H1 (cell line): ENCODE results near the gene APBB1. TPM values are rescaled to one million over a fixed set of nuclear protein-coding genes. Genes with fewer than 3 reads are reported as not detected.

ENCODE experiments used
- CTCF ChIA-PET: fragments of 300-600 bp; sonication (Branson Sonifier 250); formaldehyde crosslinking; loops from one replicate; lab custom pipeline; 2021; ENCODE audit not compliant: partially characterized antibody; lab: Charles Lee
- POLR2A ChIA-PET: fragments of 300-600 bp; sonication (Branson Sonifier 250); formaldehyde crosslinking; loops from one replicate; lab custom pipeline; 2021; ENCODE audit warnings: inconsistent platforms; ENCODE audit not compliant: partially characterized antibody; lab: Charles Lee
- DNase-seq, 2 experiments: peaks; one replicate each; pipeline versions ENCODE4 v3.0.0 to v3.0.0-alpha.2; 2010 to 2022; ENCODE audit warnings: low spot score in 2 of 2, low read depth in 1 of 2, mixed read lengths in 1 of 2
- FAIRE-seq: peaks from 2 replicates; lab custom pipeline; 2011; peaks lifted over from hg19 to GRCh38; lab: Jason Lieb, UNC
- H2AFZ ChIP-seq: 2 replicates; pipeline ENCODE4 v1.8.1; 2012; ENCODE audit warnings: low read length, inconsistent platforms
- H2AK5ac ChIP-seq: 2 replicates; pipeline ENCODE4 v1.6.1; 2013; ENCODE audit warnings: low read depth, low read length
- H2BK120ac ChIP-seq: replicated peaks from 2 replicates; pipeline ENCODE3; 2013; ENCODE audit warnings: low read depth, low read length, inconsistent platforms
- H2BK12ac ChIP-seq: 2 replicates; pipeline ENCODE4 v1.6.1; 2013; ENCODE audit warnings: low read depth, low read length
- H2BK15ac ChIP-seq: 2 replicates; pipeline ENCODE4 v1.6.1; 2013; ENCODE audit warnings: low read length
- H2BK20ac ChIP-seq: 2 replicates; pipeline ENCODE4 v1.6.1; 2013; ENCODE audit warnings: low read length
- H2BK5ac ChIP-seq: 2 replicates; pipeline ENCODE4 v1.6.1; 2013; ENCODE audit warnings: low read depth, low read length
- H3K14ac ChIP-seq: 2 replicates; pipeline ENCODE4 v1.6.1; 2013; ENCODE audit warnings: inconsistent platforms; ENCODE audit not compliant: insufficient read length
- H3K18ac ChIP-seq: 2 replicates; pipeline ENCODE4 v1.6.1; 2013; ENCODE audit warnings: low read length; ENCODE audit errors: extremely low read depth
- H3K23ac ChIP-seq: 2 replicates; pipeline ENCODE4 v1.6.1; 2013; ENCODE audit warnings: inconsistent platforms; ENCODE audit not compliant: insufficient read length
- H3K23me2 ChIP-seq: 2 replicates; pipeline ENCODE4 v1.6.1; 2013; ENCODE audit warnings: low read depth, low read length
- H3K27ac ChIP-seq: 2 replicates; pipeline ENCODE4 v1.6.1; 2011; ENCODE audit warnings: low read depth, low read length, inconsistent platforms
- H3K27me3 ChIP-seq, 4 experiments: replicated peaks in 1 of 4; 1 replicate in 1 of 4; 2 replicates in 3 of 4; pipeline versions ENCODE4 v1.6.1 to v1.8.1; 2011 to 2013; ENCODE audit warnings: low read length in 3 of 4, mild to moderate bottlenecking in 3 of 4, inconsistent platforms in 2 of 4, mixed read lengths in 2 of 4, moderate library complexity in 1 of 4; ENCODE audit not compliant: control insufficient read depth in 3 of 4, insufficient read depth in 3 of 4; ENCODE audit errors: extremely low read depth in 1 of 4
- H3K36me3 ChIP-seq, 4 experiments: 2 replicates each; pipeline versions ENCODE4 v1.6.1 to v1.8.1; 2011 to 2013; ENCODE audit warnings: mild to moderate bottlenecking in 4 of 4, low read length in 3 of 4, moderate library complexity in 2 of 4, control low read depth in 1 of 4, inconsistent platforms in 1 of 4; ENCODE audit not compliant: insufficient read depth in 4 of 4, control insufficient read depth in 2 of 4
- H3K4ac ChIP-seq: replicated peaks from 2 replicates; pipeline ENCODE3; 2013; ENCODE audit warnings: low read length, low read depth, mixed read lengths, inconsistent platforms; ENCODE audit not compliant: insufficient read length
- H3K4me1 ChIP-seq, 4 experiments: replicated peaks in 1 of 4; 1 replicate in 1 of 4; 2 replicates in 3 of 4; pipeline versions ENCODE4 v1.6.1 to v1.8.1; 2011 to 2013; ENCODE audit warnings: low read length in 3 of 4, inconsistent platforms in 2 of 4, mixed read lengths in 1 of 4; ENCODE audit not compliant: insufficient read depth in 4 of 4, control insufficient read depth in 3 of 4
- H3K4me2 ChIP-seq, 2 experiments: 2 replicates each; pipeline versions ENCODE4 v1.6.1 to v1.8.1; 2011 to 2013; ENCODE audit warnings: low read depth in 2 of 2, low read length in 2 of 2, control low read depth in 1 of 2, inconsistent platforms in 1 of 2, mild to moderate bottlenecking in 1 of 2; ENCODE audit not compliant: insufficient read depth in 1 of 2
- H3K4me3 ChIP-seq, 4 experiments: fragments of 200-600, 300-600 bp in 1 of 4; sonication (generic), shearing (Covaris generic), sonication (Bioruptor Twin) in 1 of 4; 2 replicates each; pipeline versions ENCODE4 v1.5.1 to v1.8.1; 2011 to 2016; ENCODE audit warnings: low read length in 4 of 4, low read depth in 3 of 4, control low read depth in 2 of 4, inconsistent platforms in 2 of 4, mild to moderate bottlenecking in 2 of 4, mixed read lengths in 1 of 4, moderate library complexity in 1 of 4; ENCODE audit not compliant: insufficient read depth in 2 of 4; ENCODE audit errors: extremely low read depth in 1 of 4
- H3K56ac ChIP-seq: replicated peaks from 2 replicates; pipeline ENCODE3; 2013; ENCODE audit warnings: low read depth, mild to moderate bottlenecking, mixed read lengths, low read length, inconsistent platforms; ENCODE audit not compliant: insufficient read length
- H3K79me1 ChIP-seq: 2 replicates; pipeline ENCODE4 v1.6.1; 2013; ENCODE audit warnings: low read depth, low read length, control low read depth
- H3K79me2 ChIP-seq, 2 experiments: 2 replicates each; pipeline versions ENCODE4 v1.6.1 to v1.8.1; 2012 to 2013; ENCODE audit warnings: low read length in 2 of 2, mild to moderate bottlenecking in 2 of 2, inconsistent platforms in 1 of 2; ENCODE audit not compliant: insufficient read depth in 2 of 2, control insufficient read depth in 1 of 2
- H3K9ac ChIP-seq, 4 experiments: replicated peaks in 1 of 4; 1 replicate in 1 of 4; 2 replicates in 3 of 4; pipeline versions ENCODE4 v1.6.1 to v1.8.1; 2011 to 2013; ENCODE audit warnings: low read depth in 3 of 4, low read length in 3 of 4, control low read depth in 2 of 4, mild to moderate bottlenecking in 2 of 4, moderate library complexity in 2 of 4, inconsistent platforms in 1 of 4; ENCODE audit errors: extremely low read depth in 1 of 4
- H3K9me3 ChIP-seq, 2 experiments: 2 replicates each; pipeline versions ENCODE4 v1.6.1 to v1.8.1; 2012 to 2013; ENCODE audit warnings: mild to moderate bottlenecking in 2 of 2, moderate library complexity in 2 of 2, control low read depth in 1 of 2, inconsistent platforms in 1 of 2, low read depth in 1 of 2, low read length in 1 of 2, mixed read lengths in 1 of 2; ENCODE audit not compliant: insufficient read depth in 2 of 2
- H4K20me1 ChIP-seq, 2 experiments: replicated peaks in 1 of 2; 2 replicates each; pipeline versions ENCODE3 to v1.8.1; 2011 to 2013; ENCODE audit warnings: inconsistent platforms in 2 of 2, low read length in 2 of 2, mild to moderate bottlenecking in 1 of 2; ENCODE audit not compliant: insufficient read depth in 2 of 2, control insufficient read depth in 1 of 2
- H4K5ac ChIP-seq: 2 replicates; pipeline ENCODE4 v1.6.1; 2013; ENCODE audit warnings: low read length, low read depth, mixed read lengths, inconsistent platforms; ENCODE audit not compliant: insufficient read length
- H4K8ac ChIP-seq: 2 replicates; pipeline ENCODE4 v1.8.0; 2013; ENCODE audit warnings: mild to moderate bottlenecking, moderate library complexity, low read length, inconsistent platforms; ENCODE audit not compliant: insufficient read depth; ENCODE audit errors: extremely low read depth
- H4K91ac ChIP-seq: replicated peaks from 2 replicates; pipeline ENCODE3; 2013; ENCODE audit warnings: low read length, mixed read lengths, inconsistent platforms; ENCODE audit not compliant: insufficient read length
- ASH2L ChIP-seq: fragments of 200-600, 300-600 bp; sonication (generic); IDR thresholded peaks from one replicate; pipeline ENCODE4 v1.7.1; 2017; ENCODE audit warnings: low read length
- FOSL1 ChIP-seq: IDR thresholded peaks from 2 replicates; pipeline ENCODE4 v1.6.1; 2011; ENCODE audit warnings: mild to moderate bottlenecking, low read depth, low read length, moderate library complexity; ENCODE audit not compliant: insufficient read depth
- GABPA ChIP-seq: IDR thresholded peaks from 2 replicates; pipeline ENCODE4 v1.6.1; 2011; ENCODE audit warnings: mild to moderate bottlenecking, low read length, moderate library complexity, borderline replicate concordance; ENCODE audit not compliant: insufficient read depth
- KDM1A ChIP-seq: fragments of 200-600, 300-600 bp; sonication (generic); IDR thresholded peaks from 2 replicates; pipeline ENCODE4 v1.7.1; 2016; ENCODE audit warnings: mild to moderate bottlenecking, low read length, borderline replicate concordance
- RBBP5 ChIP-seq: IDR thresholded peaks from 2 replicates; pipeline ENCODE4 v1.7.1; 2012; ENCODE audit warnings: low read depth, mild to moderate bottlenecking, inconsistent platforms, low read length, moderate library complexity, borderline replicate concordance
- WGBS, 2 experiments: shearing (Covaris generic) in 1 of 2; methylation state at CpG; one replicate each; pipeline versions ENCODE4 v1.1.6 to v1.1.7; 2013 to 2015; ENCODE audit warnings: low lambda C conversion rate in 2 of 2, mixed read lengths in 2 of 2, inconsistent platforms in 1 of 2, low coverage in 1 of 2, missing lambda C conversion rate in 1 of 2; ENCODE audit not compliant: insufficient replicate concordance in 2 of 2, insufficient coverage in 1 of 2, insufficient read length in 1 of 2; ENCODE audit errors: extremely low coverage in 1 of 2, missing lambda C conversion rate in 1 of 2; 5-methylcytosine and 5-hydroxymethylcytosine counted together
- polyA plus RNA-seq, 7 experiments: library from polyadenylated mRNA; depleted of rRNA in 3 of 7; stranded (reverse) in 5 of 7; unstranded in 2 of 7; fragments of >200 nt in 5 of 7; fragments of 200-250 nt in 2 of 7; gene quantifications; 1 replicate in 5 of 7; 2 replicates in 1 of 7; 4 replicates in 1 of 7; pipeline versions ENCODE4 v1.2.1 to v1.2.3, GENCODE V29; 2011 to 2013; ENCODE audit warnings: missing spikeins in 2 of 7, mixed read lengths in 2 of 7
- total RNA-seq: library from RNA; stranded (reverse); fragmentation: NEBNext Ultra II Directional; extraction: Animal tissue kit (Norgen Biotek cat#: 25700); gene quantifications from 2 replicates; pipeline ENCODE4 v1.2.1, GENCODE V29; 2021

APBB1 gene
- total and polyA plus RNA-seq, 2 of the 8 experiments (the other 6 are each of a cell fraction or from before 2014, with no cell fraction given) = 23.9 to 33.1 TPM

GRCh38 chr11:6389905-6390717, 28.8 kb downstream of the APBB1 start, which contains the start of gene SMPD1:
Gene SMPD1, plus strand, starts transcription at chr11:6390474. Its CDS starts 125 bp downstream, at chr11:6390599.
- H3K27ac ChIP-seq = no peak within 1 kb of the TSS; the same call in 1 of the 2 replicates
- H2BK12ac ChIP-seq = no peak within 1 kb of the TSS; the same call in 1 of the 2 replicates
- H3K4me3 ChIP-seq = peak within 1 kb of the TSS; percentile 51 to 78 (median 62)
- H4K5ac ChIP-seq = no peak within 1 kb of the TSS
- H4K8ac ChIP-seq = no peak within 1 kb of the TSS; the same call in 1 of the 2 replicates
- ChIA-PET POLR2A (interaction anchor here (0.7 to 1.2 kb wide), 5 partner anchors 11 to 92 kb away, joined by 3 to 5 read pairs (median 3); partner anchors contain the start of genes ARFIP2 and TIMM10B), CTCF (interaction anchor here (1.1 to 21.5 kb wide), 8 partner anchors 9 to 115 kb away, joined by 3 to 585 read pairs (median 5); partner anchors contain the start of gene HPX)
- H2BK5ac ChIP-seq = no peak within 1 kb of the TSS; the same call in 1 of the 2 replicates
- H3K4me2 ChIP-seq = peak within 1 kb of the TSS; percentile 73 to 79
- no peak within 1 kb of the TSS for H3K56ac ChIP-seq
- no peak within 1 kb of the TSS for H3K14ac ChIP-seq
- H3K27me3 ChIP-seq = peaks cover 2 to 8% (median 4%) of the 10 kb centered on the region in 4 experiments
- no peak within 1 kb of the TSS for H2BK20ac ChIP-seq
- no peak within 1 kb of the TSS for H2AK5ac ChIP-seq
- H3K9ac ChIP-seq = 0 out of 7 replicates have a peak within 1 kb of the TSS, but pooled peaks of 1 of the 4 experiments have one; percentile 45
- H3K4me1 ChIP-seq = peaks cover 0 to 12% (median 9%) of the 10 kb centered on the region in 4 experiments; a peak in 6 of 7 replicates
- no peaks in the 10 kb centered on the region for H3K79me1 ChIP-seq
- H3K36me3 ChIP-seq = no peaks in the 10 kb centered on the region; a peak in 1 of 8 replicates
- DNase-seq (peak; percentile 57 to 88), FAIRE-seq (peak; percentile 13)
- H3K23ac ChIP-seq = no peak within 1 kb of the TSS
- no peaks in the 10 kb centered on the region; the same call in 1 of the 2 replicates for H3K23me2 ChIP-seq
- H3K18ac ChIP-seq = no peak within 1 kb of the TSS
- H3K9me3 ChIP-seq = no peaks in the 10 kb centered on the region
- H2BK15ac ChIP-seq = no peak within 1 kb of the TSS
- H4K91ac ChIP-seq = no peak within 1 kb of the TSS
- H4K20me1 ChIP-seq = peaks cover 0 to 2% of the 10 kb centered on the region in 2 experiments
- H2BK120ac ChIP-seq = no peak within 1 kb of the TSS
- H3K79me2 ChIP-seq = no peaks in the 10 kb centered on the region
- H2AFZ ChIP-seq = peak within 1 kb of the TSS; percentile 30; the same call in 1 of the 2 replicates
- 5% methylated on average over 32 of the region's 63 CpGs; no CpG with 5 or more reads in 1 of the 2 experiments for WGBS, 2 experiments
- no peak within 1 kb of the TSS for H3K4ac ChIP-seq
- TF ChIP-seq ASH2L (peak; percentile 40), KDM1A (no peak), FOSL1 (no peak), RBBP5 (no peak), GABPA (no peak)
